KOPT-K1 (cell line): Measurements from ENCODE around the gene KIF12.

Source experiments
- H3K27ac ChIP-seq: fragments of 200-600 bp; sonication (generic); 2 replicates; pipeline ENCODE4 v1.5.1; 2016; ENCODE audit warnings: antibody characterized with exemption, mild to moderate bottlenecking, low read depth, low read length; ENCODE audit not compliant: poor library complexity, severe bottlenecking
- H3K36me3 ChIP-seq: fragments of 200-600 bp; sonication (generic); 2 replicates; pipeline ENCODE4 v1.5.1; 2017; ENCODE audit warnings: antibody characterized with exemption, mild to moderate bottlenecking, low read length, moderate library complexity; ENCODE audit not compliant: insufficient read depth
- H3K9me3 ChIP-seq: fragments of 200-600 bp; sonication (generic); 2 replicates; pipeline ENCODE4 v1.5.1; 2017; ENCODE audit warnings: antibody characterized with exemption, low read length, mild to moderate bottlenecking; ENCODE audit not compliant: insufficient read depth, poor library complexity, severe bottlenecking

Gene KIF12

DNA sequence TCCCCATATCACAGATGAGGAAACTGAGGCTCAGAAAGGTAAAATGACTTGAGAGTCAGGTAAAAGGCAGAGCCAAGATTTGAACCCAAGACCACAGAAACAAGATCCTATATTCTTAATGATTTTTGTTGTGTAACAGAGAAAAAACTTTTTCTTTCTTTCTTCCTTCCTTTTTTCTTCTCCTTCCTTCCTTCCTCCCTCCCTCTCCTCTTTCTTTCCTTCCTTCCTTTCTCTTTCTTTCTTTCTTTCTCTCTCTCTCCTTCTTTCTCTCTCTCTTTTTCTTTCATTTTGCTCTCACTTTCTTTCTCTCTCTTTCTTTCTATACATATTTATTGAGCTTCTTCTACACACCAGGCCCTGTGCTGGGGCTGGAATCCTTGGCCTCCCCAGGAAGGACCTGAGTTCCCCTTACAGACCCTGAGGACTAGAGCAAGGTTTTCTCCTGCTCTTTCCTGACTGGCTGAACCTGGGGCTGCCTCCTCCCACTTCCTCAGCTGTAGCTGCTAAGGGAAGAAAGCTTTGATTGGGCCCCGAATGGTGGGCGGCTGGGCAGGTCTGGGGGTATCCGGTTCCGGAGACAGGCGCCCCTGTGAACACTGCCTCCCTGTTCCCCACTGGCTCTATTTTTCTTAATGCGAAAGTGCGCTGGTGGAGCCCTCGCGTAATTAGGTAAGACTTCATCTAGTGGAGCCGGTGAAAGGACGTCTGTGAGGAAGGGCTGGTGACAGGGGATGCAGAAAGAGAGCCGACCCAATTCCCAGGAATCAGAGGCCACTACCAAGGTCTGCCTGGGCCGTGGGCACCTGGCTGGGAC, 27.4 kb upstream of the KIF12 start:
- no peaks in the 10 kb centered on the region for H3K9me3 ChIP-seq
- H3K36me3 ChIP-seq: no peaks in the 10 kb centered on the region
- H3K27ac ChIP-seq: no peak overlapping the region

DNA sequence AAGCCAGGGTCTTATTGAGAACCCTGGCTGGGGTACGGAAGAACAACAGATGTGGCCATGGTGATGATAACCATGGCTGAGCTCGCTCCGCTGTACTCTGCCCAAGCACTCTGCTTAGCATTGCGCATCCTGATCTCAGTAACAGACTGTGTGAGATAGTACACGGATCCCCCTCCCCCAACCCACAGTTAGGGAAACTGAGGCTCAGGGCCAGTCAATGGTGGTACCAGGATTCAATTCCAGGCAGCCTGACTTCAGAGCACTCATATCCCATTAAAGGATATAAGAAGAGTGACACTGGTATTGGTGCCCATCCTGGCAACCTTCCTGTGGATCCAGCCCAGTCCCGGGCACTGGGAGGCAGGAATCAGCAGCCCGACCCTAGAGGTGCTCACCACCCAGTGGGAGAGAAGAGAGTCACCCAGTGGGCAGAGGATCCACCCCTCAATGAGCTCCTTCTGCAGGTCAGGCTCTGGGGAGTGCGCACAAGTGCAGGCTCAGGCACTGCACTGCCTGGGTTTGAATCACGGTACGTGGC, 26.5 kb upstream of the KIF12 start:
- H3K36me3 ChIP-seq: no peaks in the 10 kb centered on the region
- H3K9me3 ChIP-seq: no peaks in the 10 kb centered on the region

DNA sequence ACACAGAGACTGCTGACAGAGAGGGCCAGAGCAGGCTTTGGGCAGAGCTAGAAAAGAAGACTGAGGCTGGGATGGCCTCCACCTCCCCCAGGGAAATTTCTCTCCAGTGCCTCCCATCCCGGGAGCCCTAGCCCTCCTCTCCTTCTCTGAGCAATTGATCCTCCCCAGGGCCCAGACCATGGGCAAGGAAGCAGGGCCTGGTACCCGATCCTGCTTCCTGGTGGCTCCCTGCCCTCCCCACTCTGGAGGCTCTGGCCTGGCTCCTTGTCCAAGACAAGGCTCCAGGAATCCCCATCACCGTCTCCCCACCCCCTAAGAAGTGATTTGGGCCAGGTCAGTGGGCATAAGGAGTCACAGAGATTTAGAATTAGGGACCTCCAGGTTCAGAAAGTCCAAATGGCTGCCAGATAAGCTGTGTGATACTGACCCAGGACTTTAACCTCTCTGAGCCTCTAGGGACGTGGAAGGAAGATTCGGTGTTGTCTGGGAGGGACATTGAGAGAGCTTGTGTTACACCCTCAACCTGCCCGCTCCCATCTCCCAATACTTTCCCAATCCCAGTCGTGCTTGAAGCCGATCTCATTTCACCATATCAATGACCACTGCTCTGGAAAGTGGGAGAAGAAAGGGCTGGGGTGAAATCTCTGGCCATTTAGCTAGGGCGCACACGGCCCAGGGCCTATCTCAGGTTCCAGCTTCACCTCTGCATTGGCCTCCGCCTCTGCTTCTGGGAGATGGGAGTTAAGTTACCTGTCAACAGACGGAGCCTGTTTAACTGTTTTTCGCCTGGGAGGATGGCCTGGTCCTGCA, 25.8 kb upstream of the KIF12 start:
- Histone ChIP-seq H3K36me3 (no peaks in the 10 kb centered on the region), H3K9me3 (no peaks in the 10 kb centered on the region), H3K27ac (no peak overlapping the region)

More for the DNA sequence above, 26.5 kb upstream of the KIF12 start:
- H3K27ac ChIP-seq: no peak overlapping the region

DNA sequence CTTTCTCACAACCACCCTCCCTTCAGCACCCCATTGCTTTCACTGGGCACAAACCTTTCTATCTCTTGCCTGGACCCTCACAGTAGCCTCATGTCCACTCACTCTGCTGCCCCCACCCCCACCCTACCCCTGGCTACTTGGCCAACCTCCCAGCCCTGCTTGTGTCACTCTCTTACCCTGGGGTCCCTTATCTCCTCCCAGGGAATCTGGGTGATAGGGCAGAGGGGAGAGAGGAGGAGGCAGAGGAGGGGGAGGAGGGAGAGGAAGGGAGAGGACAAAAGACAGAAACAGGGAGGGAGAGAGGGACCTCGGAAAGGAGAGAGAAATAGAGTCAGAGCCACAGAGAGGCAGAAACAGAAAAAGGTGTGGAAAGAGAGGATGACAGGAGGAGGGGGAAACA, 25.0 kb upstream of the KIF12 start:
- Histone ChIP-seq H3K9me3 (no peaks in the 10 kb centered on the region), H3K27ac (no peak overlapping the region), H3K36me3 (no peaks in the 10 kb centered on the region)

DNA sequence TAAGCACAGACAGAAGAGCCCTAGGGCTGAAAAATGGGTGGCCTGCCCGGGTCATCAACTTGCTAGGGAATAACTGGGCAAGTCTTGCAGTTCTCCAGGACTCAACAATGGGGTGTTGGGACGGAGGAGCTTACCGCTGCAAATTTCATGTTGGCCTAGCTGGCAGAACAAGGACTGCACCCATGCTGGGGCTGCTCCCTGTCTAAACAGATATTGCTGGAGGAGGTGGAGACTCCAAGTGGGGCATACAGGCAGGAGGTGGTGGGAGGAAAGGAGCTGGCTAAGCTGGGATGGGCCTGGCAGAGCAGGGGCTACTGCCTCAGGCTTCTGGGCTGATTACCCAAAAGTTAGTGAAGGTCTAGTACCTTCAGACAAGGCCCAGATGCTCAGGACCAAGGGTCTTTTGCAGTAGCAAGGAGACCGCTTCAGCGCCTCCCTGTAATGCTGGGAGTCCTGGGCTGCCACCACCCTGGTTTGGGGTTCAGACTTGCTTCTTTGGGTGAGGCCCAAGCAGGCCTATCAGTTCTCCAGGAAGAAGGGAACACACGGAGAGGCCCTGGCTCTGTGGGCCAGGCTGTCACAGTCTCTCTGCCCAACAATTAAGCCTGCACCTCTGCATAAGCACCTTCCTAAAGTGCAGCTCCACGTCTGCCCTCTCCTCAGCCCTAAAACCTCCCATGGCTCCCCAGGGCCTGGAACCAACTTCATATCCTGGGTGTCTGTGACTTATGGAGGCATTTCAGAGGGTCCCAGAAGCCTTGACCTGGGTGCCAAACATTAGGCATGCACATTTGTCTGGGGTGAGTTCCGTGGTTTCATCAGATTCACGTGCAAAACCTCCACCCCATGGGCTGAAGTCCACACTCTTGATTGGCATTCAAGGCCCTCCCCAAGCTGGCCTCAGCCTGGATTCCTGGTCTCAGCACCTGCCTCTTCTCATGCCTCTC, 24.2 kb upstream of the KIF12 start:
- no peaks in the 10 kb centered on the region for H3K36me3 ChIP-seq
- no peaks in the 10 kb centered on the region for H3K9me3 ChIP-seq
- no peak overlapping the region for H3K27ac ChIP-seq

DNA sequence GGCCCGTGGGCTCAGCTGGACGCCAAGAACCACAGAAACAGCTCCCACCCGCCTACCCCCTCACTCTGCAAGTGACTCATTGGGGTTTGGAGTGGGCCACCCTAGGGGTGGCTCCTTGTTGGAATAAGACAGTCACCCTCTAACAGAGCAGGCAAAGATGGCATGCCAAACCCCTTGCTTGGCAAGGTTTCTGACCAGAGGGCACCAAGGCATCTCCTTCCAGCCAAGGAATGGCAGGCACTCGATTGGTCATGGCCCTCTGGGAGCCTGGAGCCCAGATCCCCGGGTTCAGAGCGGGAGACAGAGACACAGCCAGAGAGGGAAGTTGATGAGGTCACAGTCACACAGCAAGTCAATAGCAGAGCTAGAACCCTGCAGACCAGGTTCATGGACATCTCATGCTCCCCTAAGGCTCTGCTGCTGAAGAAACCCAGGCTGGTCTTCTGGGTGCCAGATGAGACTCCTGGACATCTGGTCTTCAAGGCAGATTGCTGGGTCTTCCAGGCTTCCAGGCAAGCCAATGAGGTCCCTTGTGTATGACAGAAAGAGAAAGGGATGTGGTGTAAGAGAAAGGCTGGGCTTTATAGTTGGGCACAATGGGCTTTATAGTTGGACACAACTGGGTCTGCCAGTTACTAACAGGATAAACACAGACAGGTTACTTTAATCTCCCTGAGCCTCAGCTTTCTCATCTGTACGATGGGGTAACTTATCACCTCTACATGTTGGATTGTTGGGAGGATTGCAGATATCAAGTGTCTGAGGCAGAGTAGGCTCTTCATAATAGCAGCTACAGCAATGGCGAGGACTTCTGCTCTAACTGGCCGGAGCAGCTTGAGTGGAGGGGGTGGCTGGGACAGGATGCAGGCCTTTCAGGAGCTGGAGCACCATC, 23.3 kb upstream of the KIF12 start:
- no peaks in the 10 kb centered on the region for H3K9me3 ChIP-seq
- no peaks in the 10 kb centered on the region for H3K36me3 ChIP-seq
- no peak overlapping the region for H3K27ac ChIP-seq

DNA sequence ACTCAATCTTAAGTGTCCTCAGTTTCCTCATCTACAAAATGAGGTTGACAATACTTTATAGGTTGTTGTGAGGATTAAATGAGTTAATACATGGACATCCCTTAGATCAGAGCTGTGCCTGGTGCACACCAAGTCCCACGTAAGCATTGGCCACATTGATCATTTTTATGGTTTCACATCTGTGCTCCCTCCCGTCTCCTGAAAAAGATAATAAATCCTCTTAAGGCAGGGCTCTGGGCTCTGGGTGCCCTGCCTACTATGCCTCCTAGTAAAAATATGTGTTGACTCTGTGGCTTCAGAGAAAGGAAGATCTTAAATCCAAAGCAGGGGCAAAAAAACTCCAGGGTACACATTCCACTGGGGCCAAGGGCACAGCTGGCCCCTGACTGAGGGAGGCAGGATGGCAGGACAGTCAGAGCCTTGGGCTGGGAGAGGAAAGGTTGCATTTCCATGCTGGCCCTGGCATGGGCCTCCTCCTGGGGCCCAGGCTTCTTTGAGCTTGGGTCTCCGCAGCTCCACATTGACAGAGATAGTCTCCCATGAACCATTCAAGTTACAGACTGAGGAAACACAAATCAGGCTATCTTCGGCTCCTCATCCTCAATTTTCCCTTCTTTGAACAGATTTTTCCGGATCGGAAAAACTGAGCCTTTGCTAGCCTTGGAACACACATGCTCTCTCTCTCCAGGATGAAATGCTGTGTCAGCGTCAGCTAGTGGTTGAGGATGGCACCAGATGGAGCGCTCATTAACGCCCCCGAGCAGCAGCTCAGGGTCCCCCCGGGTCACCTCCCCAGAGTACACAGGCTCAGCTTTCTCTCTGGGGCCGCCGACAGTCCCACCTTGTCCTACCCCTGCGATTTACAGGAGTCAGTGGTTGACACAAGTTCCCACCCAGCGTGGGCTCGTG, 22.4 kb upstream of the KIF12 start:
- no peaks in the 10 kb centered on the region for H3K36me3 ChIP-seq
- no peak overlapping the region for H3K27ac ChIP-seq
- no peaks in the 10 kb centered on the region for H3K9me3 ChIP-seq

DNA sequence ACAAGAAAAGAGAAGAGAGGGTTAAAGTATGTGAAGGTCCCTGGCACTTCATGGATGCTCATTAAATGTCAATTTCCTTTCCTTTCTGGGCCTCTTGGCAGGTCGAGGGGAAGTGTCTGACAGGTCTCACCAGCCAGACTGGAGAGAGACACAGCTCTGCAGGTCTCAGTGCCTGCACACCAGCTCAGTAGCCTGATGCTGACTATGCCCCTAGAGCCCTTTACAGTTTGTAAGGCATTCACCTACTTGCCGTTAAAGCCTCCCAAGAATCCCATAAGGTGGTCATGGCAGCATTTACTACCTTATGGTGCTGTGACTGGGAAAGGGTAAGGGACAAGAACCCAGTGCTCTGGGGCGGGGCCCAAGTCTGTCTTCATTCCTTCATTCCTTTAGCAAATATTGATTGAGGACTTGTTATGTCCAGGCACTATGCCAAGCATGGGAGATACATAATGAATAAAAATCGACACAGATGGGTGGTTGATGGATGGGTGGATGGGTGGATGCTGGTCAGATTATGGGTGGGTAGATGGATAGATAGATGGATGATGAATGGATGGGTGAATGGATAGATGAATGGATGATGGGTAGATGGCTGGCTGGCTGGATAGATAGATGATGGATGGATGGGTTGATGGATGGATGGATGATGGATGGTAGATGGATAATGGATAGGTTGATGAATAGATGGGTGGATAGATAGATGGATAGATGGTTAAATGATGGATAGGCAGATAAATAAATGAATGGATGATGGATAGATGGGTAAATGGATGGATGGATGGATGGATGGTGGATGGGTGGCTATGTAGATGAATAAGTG, 21.3 kb upstream of the KIF12 start:
- Histone ChIP-seq H3K9me3 (no peaks in the 10 kb centered on the region), H3K36me3 (no peaks in the 10 kb centered on the region), H3K27ac (no peak overlapping the region)

DNA sequence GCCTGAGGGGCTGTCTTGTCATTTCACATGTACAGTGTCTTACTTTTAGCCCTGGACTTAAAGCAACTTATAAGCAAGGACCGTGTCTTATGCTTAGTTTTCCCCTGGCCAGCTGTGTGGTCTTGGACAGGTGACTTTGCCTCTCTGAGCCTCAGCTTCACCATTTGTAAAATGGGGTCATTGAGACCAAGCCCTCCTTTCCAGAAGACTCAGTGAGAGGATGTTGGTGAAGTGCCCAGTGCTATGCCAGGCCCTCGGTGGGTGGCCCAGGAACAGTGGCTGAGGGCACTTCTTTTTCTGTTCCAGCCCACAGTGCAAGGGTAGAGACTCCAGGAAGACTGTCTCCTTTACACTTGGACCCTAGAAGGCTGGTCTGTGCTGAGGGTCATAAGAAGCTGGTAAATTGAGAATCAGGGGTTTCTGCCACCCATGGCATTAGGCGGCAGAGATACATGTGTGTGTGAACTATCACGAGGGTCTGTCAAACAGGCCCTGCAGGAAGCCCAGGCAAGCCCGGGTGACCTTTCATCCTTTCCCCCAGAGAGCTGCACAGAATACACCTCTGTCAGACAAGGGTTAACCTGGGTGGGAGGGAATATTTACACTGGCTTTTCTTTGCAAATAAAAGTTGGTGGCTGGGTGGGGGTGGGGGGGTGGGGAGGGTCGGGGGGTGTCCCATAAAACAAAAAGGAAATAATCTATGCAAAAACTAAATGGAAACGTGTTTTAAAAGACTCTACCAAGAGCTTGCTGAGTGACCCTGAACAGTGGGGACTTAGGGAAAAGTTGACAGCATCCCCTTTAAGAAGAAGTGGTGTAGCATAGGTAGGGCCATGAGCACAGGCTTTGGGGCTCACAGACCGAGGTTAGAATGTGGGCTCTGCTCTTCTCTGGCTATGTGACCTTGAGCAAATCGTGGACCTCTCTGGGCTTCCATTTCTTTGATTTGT, 20.4 kb upstream of the KIF12 start:
- no peak overlapping the region for H3K27ac ChIP-seq
- H3K9me3 ChIP-seq: no peaks in the 10 kb centered on the region
- H3K36me3 ChIP-seq: no peaks in the 10 kb centered on the region

DNA sequence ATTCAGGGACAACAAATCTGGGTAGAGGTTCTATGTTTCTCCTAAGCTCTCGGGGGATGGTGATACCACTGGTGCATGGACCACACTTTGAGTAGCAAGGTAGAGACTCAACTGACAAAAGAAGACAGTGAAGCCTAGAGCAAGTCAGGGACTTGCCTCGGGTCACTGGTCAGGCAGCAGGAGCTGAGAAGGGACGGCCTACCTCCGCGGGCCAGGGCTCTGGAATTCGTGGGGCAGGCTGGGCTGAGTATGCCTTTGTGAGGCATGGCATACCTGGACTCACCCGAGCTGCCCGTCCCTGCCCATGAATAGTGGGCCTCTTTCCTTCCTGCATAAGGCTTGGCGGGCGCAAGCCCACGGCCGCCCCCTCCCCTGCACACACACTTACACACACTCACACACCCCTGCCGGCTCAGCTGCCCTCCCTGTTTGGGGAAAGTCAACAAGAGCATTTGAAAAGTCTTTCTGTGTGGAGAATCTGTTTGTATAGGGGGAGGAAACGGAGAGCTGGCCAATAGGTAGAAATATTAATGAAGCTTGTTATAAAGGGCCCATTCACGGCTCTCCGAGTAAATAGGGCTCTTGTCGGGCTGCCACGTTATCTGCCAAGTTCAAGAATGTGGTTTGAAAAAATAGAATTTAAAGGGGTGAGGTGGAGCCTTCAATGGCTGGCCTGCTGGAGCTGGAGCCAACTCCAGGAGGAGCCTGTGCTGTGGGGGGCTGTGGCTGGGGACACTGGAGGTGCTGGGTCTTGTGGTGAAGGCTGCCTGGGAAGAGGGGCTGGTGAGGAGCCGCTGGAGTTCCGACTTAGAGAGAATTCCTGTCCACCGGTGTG, 19.1 kb upstream of the KIF12 start:
- H3K27ac ChIP-seq: no peak overlapping the region
- H3K36me3 ChIP-seq: no peaks in the 10 kb centered on the region
- H3K9me3 ChIP-seq: no peaks in the 10 kb centered on the region

DNA sequence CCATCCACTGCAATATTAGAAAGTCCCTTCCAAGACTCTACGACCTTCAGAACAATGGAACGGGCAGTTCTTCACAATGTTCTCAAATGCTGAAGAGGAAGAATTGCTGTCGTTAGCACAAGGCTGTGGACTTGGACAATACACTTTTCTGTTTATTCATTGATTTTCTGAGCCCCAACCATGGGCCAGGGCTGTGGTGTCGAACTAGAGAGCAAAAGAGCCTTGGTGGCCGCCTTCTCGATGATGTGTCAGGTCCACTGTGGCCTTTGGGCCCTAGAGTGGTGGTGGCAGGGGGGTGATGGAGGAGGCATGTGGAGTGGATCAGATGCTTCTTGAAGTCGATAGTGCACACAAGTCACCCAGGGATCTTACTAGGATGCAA, 18.5 kb upstream of the KIF12 start:
- no peaks in the 10 kb centered on the region for H3K36me3 ChIP-seq
- H3K27ac ChIP-seq: no peak overlapping the region
- no peaks in the 10 kb centered on the region for H3K9me3 ChIP-seq
